GM18907 (cell line): ENCODE data around the gene AQP1.

Experiments
- ATAC-seq: cut with Tn5 transposase; IDR thresholded peaks from one replicate; pipeline ENCODE4 v1.9.1; 2021; ENCODE audit warnings: mild to moderate bottlenecking, moderate library complexity; ENCODE audit not compliant: unreplicated experiment

AQP1 gene

DNA sequence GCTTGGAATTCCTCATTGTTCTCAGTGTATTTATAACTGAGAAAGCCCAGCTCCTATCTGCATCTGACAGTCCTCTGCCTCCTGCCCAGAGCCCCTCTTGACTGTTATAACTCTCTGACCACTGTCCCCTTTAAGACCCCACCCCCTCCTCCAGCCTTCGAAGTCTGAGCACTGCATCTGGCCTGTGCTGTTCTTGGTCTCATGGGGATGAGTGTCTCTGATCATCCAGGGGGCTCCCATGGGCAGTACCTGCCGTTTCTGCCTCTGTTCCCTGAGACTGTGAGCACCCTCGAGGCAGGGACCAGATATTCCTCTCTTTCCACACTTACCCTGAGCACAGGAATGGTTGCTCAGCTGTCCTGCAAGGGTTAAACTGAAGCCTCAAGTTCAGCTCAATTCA lies 59.8 kb downstream of the AQP1 start:
- no peak for ATAC-seq

DNA sequence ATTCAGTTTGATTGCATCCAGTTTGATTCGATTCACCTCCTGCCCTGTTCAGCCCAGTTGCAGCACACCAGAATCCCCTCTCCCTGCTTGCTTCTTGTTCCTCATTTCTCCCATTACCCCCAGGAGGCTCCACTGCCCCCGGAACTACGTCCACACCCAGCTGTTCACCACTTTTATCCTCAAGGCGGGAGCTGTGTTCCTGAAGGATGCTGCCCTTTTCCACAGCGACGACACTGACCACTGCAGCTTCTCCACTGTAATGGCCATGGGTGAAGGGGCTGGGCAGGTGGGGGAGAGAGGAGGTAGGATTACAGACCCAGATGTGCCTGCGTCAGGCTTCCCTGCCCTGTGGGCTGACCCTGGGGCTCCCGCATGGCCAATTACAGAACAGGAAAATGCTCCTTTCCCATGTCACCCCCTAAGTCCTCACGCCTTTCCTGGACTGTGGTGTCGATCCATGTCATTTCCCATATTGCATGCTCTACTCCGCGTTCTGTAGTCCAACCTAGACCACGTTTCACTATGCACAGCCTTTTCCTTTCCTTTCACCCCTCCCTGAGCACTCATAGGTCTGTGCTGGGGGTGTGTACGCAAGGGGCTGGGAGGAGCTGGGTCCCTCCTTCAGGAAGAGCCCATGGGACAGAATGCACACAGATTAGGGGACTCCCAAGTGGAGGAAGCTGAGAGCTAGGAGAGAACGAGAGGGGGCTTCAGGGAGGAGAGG lies 60.3 kb downstream of the AQP1 start:
- no peak for ATAC-seq

GRCh38 chr7:30973292-30973691 lies 61.6 kb downstream of the AQP1 start:
- no peak for ATAC-seq

DNA sequence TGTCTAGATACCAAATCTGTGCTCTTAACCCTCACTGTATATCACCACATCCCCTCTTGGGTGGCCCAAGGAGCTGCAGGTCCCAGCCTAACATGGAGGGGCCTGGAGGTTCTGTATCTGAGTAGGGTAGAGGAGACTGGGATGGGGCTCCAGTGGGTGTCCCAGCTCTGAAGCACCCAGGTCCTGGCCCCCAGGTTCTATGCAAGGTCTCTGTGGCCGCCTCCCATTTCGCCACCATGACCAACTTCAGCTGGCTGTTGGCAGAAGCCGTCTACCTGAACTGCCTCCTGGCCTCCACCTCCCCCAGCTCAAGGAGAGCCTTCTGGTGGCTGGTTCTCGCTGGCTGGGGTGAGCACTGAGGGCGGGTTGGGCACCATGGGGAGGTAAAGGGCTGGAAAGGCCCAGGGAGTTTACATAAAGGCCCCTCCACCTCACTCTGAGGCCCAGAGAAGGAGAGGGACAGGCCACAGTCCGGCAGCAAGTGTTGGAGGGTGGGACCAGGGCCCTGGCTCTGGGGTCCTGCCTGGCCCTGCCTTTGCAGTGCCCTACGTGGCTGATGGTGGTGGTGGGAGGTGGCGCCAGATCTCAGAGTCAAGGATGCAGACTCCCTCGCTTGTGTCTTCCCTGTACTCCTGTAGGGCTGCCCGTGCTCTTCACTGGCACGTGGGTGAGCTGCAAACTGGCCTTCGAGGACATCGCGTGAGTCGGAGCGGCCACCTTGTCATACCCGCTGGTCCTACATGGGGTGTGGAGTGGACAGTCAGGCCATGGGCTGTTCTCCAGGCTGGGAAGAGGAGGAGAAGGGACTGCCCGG lies 62.3 kb downstream of the AQP1 start:
- no peak for ATAC-seq

GRCh38 chr7:30974605-30975255 lies 63.1 kb downstream of the AQP1 start:
- peak; percentile 96 for ATAC-seq
